ENCODE results near the gene DEPDC5. TPM values are rescaled to one million over a fixed set of nuclear protein-coding genes. Genes with fewer than 3 reads are reported as not detected.

The DEPDC5 gene
- total RNA-seq, 4 donors from 2014 or later: 11.5 to 20.6 (median 13.8) TPM

GRCh38 chr22:31728857-31729256 is 25.0 kb upstream of the DEPDC5 start:
- DNase-seq (ENCODE audit: low spot score): no peak
- no peak for TF ChIP-seq CTCF (IDR thresholded peaks at IDR 0.05)
- no peak for ATAC-seq (ENCODE audit: low FRiP score)

- ATAC-seq (ENCODE audit: low FRiP score): no peak
- DNase-seq (ENCODE audit: low spot score): no peak
- no peak for TF ChIP-seq CTCF (IDR thresholded peaks at IDR 0.05)
These were observed 23.5 kb upstream of the DEPDC5 start for GRCh38 chr22:31730344-31730711.

- no peak for TF ChIP-seq CTCF (IDR thresholded peaks at IDR 0.05)
- ATAC-seq (ENCODE audit: low FRiP score) (no peak), DNase-seq (ENCODE audit: low spot score) (no peak)
These were observed 21.6 kb upstream of the DEPDC5 start for GRCh38 chr22:31732089-31732829.

- DNase-seq (ENCODE audit: low spot score): no peak
These were observed 20.2 kb upstream of the DEPDC5 start for GRCh38 chr22:31733580-31734079.

GRCh38 chr22:31734512-31734911 is 19.3 kb upstream of the DEPDC5 start:
- DNase-seq (ENCODE audit: low spot score) (no peak), ATAC-seq (ENCODE audit: low FRiP score) (peak; percentile 55)
- TF ChIP-seq CTCF (IDR thresholded peaks at IDR 0.05): no peak

More at GRCh38 chr22:31733580-31734079, 20.2 kb upstream of the DEPDC5 start:
- ATAC-seq (ENCODE audit: low FRiP score): no peak
- no peak for TF ChIP-seq CTCF (IDR thresholded peaks at IDR 0.05)

- ATAC-seq (ENCODE audit: low FRiP score): no peak
- no peak for TF ChIP-seq CTCF (IDR thresholded peaks at IDR 0.05)
- no peak for DNase-seq (ENCODE audit: low spot score)
These were observed 17.4 kb upstream of the DEPDC5 start for GRCh38 chr22:31736458-31736857.

GRCh38 chr22:31737932-31738331 is 15.9 kb upstream of the DEPDC5 start:
- ATAC-seq (ENCODE audit: low FRiP score) (no peak), DNase-seq (ENCODE audit: low spot score) (no peak)

More at GRCh38 chr22:31737932-31738331, 15.9 kb upstream of the DEPDC5 start:
- TF ChIP-seq CTCF (IDR thresholded peaks at IDR 0.05): no peak

Data from omental fat pad (tissue), 4 donors.